GM18505 (cell line): ENCODE data around the gene TTLL12.

ENCODE experiments used
- ATAC-seq: cut with Tn5 transposase; IDR thresholded peaks from one replicate; pipeline ENCODE4 v1.9.1; 2021; ENCODE audit not compliant: unreplicated experiment
- POLR2A ChIP-seq: IDR thresholded peaks from 4 replicates; pipeline ENCODE4 v1.6.1; 2011; ENCODE audit warnings: borderline replicate concordance; ENCODE audit not compliant: insufficient read depth, insufficient read length; ENCODE audit errors: extremely low read depth

The TTLL12 gene

DNA sequence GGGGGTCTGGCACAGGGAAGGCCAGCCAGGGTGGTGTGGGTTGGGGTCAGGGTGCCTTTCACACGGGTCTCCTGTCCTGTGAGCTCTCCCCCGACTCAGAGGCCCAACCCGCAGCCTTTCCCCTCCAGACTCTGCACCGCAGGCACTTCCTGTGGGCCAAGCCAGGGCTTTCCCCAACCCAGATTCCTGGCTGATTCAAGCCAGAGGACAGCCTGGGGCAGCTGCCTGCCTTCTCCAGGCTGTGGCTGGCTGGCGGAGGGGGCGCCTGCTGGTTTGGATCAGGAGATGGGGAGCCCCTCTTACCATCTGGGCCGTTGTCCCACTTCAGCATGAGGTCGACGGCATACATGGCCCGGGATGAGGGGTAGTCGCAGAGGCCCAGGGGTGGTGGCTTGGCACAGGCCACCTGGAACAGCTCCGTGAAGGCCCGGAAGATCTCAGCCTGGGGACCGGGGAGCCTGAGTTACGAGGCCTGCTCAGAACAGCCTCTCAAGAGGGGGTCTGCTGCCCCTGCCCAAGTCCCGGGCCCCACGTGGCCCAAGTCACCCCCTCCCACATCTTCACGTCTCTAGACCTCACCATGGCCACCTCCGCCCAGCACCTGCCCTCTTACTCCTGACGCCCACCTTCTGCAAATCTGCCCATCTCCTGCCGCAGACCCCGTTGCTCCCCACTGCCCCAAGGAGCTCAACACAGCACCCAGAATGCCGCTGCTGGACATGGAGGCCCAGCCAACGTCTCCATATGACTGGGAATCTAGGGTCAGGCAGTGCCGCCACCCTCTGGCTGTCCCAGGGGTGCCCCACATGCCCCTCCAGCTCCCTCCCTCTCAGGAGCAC, 18.2 kb downstream of the TTLL12 start:
- no peak for ATAC-seq

DNA sequence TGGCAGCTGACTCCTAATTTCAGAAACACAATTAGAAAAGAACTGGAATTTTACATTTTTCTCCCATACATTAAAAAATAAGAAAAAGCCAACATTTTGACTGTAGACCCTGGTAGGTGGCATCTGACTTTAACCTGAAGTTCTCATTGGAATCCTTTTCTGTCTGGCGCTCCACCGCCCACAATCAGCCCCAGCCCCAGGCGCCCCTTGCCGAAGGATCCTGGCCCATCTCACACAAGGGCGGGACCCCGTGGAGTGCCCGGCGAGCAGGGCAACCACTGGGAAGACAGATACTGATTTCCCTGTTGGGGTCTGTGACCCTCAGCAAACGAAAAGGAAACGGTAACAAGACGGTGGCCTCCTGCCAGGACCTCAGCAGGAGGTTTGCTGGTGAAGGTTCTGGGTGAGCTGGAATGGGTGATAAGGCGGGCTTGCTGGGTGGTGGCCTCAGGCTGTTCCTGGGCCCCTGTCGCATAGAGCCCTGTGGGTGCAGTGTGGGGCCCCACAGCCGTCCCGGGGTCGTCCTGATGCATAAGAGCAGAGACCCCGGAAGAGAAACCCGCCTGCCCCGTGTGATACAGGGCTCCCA, 19.8 kb downstream of the TTLL12 start:
- no peak for ATAC-seq

More for the DNA sequence above, 18.2 kb downstream of the TTLL12 start:
- no peak for TF ChIP-seq POLR2A

DNA sequence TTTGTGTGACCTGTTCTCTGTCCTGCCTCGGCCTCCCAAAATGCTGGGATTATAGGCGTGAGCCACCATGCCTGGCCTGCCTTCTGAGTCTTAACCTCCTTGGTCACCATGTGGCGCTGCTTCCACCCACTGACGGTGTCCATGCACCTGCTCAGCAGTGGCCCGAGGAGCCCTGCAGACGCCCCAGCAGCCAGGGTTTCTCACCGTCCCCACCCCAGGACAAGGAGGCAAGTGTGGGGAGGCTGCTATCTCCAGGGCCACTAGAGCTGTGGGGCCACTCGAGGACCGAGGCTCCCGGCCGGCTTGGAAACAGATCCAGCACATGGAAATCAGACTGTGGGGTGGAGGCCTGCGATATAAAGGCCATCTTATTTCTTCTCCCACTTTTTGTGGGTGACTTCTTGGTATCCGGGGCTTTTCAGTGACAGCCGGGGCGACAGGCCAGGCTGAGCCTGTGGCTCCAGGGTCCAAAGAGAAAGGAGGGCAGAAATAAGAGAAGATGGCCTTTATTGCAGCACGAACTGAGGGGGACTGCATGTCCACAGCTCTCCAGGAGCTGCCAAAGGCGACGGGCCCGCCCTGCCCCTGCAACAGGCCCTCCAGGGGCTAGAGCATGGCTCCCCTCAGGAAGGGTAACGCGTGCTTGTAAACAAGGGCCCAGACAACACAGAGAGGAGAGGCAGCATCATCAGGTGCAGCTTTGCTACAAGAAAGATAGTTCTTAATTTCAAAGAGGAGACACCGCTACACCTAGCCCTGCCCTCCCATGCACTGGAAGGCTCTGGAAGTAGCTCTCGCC, 20.6 kb downstream of the TTLL12 start:
- no peak for TF ChIP-seq POLR2A
- no peak for ATAC-seq

More for the DNA sequence above, 19.8 kb downstream of the TTLL12 start:
- no peak for TF ChIP-seq POLR2A

DNA sequence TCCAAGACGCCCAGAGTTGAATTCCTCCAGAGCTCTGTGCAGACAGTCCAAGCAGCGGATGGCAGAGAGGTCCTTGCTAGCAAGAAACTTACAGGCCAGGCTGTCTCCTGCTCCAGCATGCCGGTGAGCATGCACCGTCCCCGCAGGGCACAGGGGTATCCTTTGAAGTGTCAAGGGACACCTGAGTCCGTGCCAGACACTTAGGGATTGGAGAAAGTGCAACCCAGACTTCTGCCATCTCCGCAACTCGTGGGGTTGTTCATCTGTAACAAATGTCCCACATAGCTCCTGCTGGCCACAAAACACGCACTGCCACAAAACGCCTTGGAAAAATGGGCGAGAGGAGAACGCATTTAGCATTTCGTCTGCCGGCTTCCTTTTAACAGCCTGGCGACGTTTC, 22.3 kb downstream of the TTLL12 start:
- ATAC-seq, result no peak
- no peak for TF ChIP-seq POLR2A

DNA sequence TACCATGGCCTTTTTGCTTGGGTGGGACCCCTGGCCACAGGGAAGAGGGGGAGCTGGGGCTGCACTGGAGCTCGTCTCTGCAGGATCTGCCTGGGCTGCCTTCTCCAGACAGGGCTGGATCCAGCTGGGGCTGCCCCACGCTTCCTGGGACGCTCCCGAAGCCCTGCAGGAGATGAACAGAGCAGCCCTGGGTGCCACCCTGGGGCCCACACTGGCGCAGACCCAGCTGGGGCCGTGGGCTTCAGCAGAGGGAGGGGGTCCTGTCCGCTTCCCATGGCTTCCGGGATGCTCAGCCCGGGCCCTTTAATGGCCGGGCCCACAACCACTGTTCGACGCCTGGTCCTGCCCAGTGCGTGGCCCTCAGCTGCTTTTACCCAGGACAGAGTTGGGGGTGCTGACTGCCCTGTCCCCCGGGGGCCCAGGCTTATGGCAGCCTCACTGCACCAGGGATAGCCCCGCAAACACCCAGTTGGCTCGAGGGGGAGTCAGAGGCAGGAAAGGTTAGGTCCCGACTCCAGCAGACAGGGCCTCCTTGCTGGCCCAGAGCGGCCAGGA, 23.6 kb downstream of the TTLL12 start:
- no peak for TF ChIP-seq POLR2A
- ATAC-seq, result no peak

DNA sequence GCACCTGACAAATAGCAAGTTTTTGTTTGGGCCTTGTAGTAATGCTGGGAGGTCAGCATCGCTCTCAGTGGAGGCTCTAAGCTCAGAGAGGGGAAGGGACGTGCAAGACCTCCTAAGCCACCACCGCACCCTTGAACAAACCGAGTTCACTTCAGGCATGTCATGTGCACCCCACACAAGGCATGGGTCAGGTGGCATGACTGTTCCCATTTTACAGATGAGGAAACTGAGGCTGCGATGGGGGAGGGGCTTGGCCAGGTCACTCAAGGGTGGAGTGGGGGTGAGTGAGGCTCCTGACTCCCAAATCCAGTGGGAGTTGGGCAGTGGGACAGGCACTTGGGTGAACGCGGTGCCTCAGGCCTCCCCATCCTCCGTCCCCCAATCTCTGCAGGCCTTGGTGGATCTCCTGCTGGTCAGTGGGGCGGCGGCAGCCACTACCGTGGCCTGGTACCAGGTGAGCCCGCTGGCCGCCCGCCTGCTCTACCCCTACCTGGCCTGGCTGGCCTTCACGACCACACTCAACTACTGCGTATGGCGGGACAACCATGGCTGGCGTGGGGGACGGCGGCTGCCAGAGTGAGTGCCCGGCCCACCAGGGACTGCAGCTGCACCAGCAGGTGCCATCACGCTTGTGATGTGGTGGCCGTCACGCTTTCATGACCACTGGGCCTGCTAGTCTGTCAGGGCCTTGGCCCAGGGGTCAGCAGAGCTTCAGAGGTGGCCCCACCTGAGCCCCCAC, 24.4 kb downstream of the TTLL12 start:
- ATAC-seq, result no peak
- no peak for TF ChIP-seq POLR2A

DNA sequence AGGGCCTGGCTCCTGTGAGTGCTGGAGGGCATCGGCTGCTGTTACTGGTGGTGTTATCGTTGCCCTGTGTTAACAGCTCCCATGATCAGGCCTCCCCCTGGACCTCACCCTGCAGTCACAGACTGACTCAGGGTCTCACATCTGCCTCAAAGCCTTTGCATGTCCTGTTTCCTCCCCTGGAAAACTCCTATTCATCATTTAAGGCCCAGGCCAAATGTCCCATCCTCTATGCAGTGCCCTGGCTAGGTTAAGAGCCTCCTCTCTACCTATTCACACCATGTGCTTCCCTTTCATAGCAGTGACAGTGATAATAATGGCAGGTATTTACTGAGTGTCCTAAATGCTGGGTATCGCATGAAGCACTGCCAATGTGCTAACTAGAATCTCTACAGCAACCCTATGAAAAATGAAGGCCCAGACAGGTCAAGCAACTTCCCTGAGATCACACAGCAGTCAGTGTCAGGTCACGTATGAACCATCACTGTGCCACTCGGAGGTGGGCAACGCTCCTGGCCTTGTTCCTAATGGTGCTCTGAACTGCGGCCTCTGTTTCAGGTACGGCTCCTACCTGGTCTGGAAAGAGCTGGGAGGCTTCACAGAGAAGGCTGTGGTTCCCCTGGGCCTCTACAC, 26.3 kb downstream of the TTLL12 start:
- ATAC-seq, result no peak
- TF ChIP-seq POLR2A, result no peak

DNA sequence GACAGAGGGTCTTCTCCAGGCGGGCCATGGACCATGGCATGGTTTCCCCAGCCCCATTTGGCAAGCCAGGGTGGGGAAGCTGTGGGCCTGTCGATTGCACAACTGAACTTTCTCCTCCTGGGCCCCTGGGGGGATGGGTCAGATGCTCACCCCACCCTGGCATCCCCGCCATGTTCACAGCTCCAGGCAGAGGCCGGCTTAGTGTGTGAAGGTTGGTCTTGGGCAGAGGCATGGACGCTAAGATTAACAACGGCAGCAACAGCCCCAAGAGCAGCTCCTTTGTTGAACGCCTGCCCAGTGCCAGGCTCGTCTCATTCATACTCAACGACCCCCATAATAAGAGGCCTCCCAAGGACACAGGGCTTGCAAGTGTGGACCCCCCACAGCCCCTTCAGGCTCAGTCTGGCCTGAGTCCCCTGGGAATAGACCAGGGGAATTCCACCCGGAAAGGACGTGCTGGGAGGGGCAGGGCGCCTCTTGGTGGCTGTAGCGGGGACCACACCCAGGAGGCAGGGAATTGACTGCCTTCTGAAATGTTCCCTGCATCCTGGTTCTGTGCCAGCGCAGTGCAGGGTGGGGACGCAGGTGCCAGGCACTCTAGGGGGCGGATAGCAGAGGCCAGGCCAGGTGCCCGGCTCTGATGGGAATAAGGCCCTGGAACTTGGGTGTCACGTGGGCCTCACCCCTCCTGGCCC, 27.3 kb downstream of the TTLL12 start:
- no peak for TF ChIP-seq POLR2A
- no peak for ATAC-seq

DNA sequence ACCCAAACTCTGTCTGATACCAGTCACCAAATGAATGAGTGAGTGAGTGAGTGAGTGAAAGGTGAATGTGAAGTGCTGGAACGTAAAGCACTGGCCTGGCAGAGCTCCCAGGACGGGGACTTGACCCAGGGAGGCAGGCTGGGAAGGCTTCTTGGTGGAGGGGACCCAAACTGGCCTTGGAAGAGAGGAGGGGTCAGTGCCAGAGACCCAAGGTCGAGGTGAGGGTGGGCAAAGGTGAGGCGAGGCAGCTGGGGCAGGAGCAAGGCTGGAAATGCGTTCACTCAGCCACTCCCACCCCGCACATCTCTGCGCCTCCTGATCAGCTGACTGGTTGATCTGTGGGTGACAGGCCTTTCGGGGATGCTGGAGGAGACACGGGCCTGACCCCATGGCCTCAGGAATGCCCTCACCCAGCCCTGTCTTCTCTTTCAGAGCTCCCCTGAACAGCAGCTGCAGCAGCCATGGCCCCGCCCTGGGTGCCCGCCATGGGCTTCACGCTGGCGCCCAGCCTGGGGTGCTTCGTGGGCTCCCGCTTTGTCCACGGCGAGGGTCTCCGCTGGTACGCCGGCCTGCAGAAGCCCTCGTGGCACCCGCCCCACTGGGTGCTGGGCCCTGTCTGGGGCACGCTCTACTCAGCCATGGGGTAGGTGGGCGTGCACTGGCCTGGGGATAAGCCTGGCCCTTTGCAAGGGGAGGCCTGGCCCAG, 28.0 kb downstream of the TTLL12 start:
- TF ChIP-seq POLR2A, result no peak
- ATAC-seq, result no peak

DNA sequence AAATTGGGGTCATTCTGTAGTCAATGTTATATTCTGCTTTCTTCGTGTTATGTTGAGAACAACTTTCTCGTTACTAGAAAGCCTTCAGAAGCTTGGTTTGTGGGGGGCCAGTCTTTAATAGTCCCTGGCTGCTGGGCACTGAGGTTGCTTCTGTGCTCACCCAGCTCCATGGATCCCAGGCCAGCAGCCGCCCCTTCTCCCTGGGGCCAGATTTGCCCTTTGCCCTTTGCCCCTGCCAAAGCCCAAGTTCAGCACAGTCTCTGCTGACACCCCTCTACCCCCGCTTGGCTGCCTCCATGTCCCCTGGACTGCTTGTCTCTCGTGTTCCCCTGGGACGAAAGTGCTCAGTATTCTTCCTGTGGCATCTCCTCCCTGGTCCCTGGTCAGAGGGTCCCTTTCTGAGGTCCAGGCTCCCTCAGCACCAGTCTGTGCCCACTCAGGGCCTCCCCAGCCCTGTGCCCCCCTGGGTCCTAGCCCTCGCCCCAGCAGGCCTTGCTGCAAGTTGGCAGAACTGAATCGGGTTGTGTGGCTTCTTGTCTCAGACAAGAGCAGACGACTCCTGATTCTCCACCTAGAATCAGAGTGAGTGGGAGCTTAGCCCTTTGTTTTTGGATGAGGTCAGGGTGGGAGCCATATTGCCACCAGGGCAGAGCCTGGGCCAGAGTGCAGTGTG, 28.9 kb downstream of the TTLL12 start:
- ATAC-seq, result no peak
- no peak for TF ChIP-seq POLR2A

DNA sequence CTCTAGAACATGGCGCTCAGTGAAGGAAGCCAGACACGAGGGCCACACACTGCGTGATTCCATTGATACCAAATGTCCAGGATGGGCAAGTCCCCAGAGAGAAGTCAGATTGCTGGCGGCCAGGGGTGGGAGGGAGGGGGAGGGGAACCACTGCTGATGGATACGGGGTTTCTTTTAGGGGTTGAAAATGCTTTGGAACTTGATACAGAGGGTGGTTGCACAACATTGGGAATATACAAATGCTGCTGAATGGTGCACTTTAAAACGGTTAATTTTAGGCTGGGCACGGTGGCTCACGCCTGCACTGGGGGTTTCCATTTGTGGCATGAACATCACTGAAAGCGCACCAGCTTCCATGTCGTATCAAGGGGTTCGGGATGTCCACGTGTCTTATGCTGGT, 30.5 kb downstream of the TTLL12 start:
- TF ChIP-seq POLR2A, result no peak
- ATAC-seq, result no peak
